Astrocyte (in vitro differentiated cells and primary cell): ENCODE results near the gene HTR4. TPM values are rescaled to one million over a fixed set of nuclear protein-coding genes. Genes with fewer than 3 reads are reported as not detected.

Experiments
- DNase-seq: peaks from one replicate; pipeline ENCODE4 v3.0.0-alpha.2; 2010; ENCODE audit warnings: low read depth
- FAIRE-seq: peaks from 2 replicates; lab custom pipeline; 2011; peaks lifted over from hg19 to GRCh38; lab: Jason Lieb, UNC
- H2AFZ ChIP-seq: 2 replicates; pipeline ENCODE4 v1.6.0; 2012; ENCODE audit warnings: low read depth, low read length, inconsistent platforms
- H3K27ac ChIP-seq: 2 replicates; pipeline ENCODE4 v1.5.1; 2011; ENCODE audit warnings: low read depth, low read length, inconsistent platforms
- H3K27me3 ChIP-seq: 2 replicates; pipeline ENCODE4 v1.6.0; 2011; ENCODE audit warnings: low read length, inconsistent platforms; ENCODE audit not compliant: insufficient read depth
- H3K36me3 ChIP-seq: 2 replicates; pipeline ENCODE4 v1.5.1; 2011; ENCODE audit warnings: low read length, inconsistent platforms; ENCODE audit not compliant: insufficient read depth
- H3K4me1 ChIP-seq: 2 replicates; pipeline ENCODE4 v1.5.1; 2011; ENCODE audit warnings: low read length, inconsistent platforms; ENCODE audit not compliant: insufficient read depth
- H3K4me2 ChIP-seq: 2 replicates; pipeline ENCODE4 v1.6.0; 2012; ENCODE audit warnings: low read length, inconsistent platforms
- H3K4me3 ChIP-seq: 2 replicates; pipeline ENCODE4 v1.5.1; 2011; ENCODE audit warnings: low read depth, mild to moderate bottlenecking, low read length, inconsistent platforms; ENCODE audit not compliant: insufficient read depth
- H3K79me2 ChIP-seq: 2 replicates; pipeline ENCODE4 v1.6.0; 2012; ENCODE audit warnings: mild to moderate bottlenecking, low read length, inconsistent platforms; ENCODE audit not compliant: insufficient read depth
- H3K9ac ChIP-seq: 2 replicates; pipeline ENCODE4 v1.6.0; 2012; ENCODE audit warnings: mild to moderate bottlenecking, low read length, inconsistent platforms
- H3K9me3 ChIP-seq: 2 replicates; pipeline ENCODE4 v1.5.1; 2012; ENCODE audit warnings: low read depth, mild to moderate bottlenecking, low read length, inconsistent platforms; ENCODE audit not compliant: insufficient read depth
- H4K20me1 ChIP-seq: 2 replicates; pipeline ENCODE4 v1.6.0; 2012; ENCODE audit warnings: low read length, inconsistent platforms; ENCODE audit not compliant: insufficient read depth
- H3K27ac Mint-ChIP-seq: one replicate; pipeline ENCODE4 v1.8.0; 2021; ENCODE audit warnings: mild to moderate bottlenecking, mixed read lengths; ENCODE audit not compliant: unreplicated experiment
- H3K27me3 Mint-ChIP-seq: one replicate; pipeline ENCODE4 v1.8.0; 2021; ENCODE audit warnings: low read depth, mixed read lengths; ENCODE audit not compliant: unreplicated experiment
- H3K36me3 Mint-ChIP-seq: one replicate; pipeline ENCODE4 v1.8.0; 2021; ENCODE audit warnings: low read depth, mixed read lengths; ENCODE audit not compliant: unreplicated experiment
- H3K4me1 Mint-ChIP-seq: one replicate; pipeline ENCODE4 v1.8.0; 2021; ENCODE audit warnings: low read depth, mixed read lengths; ENCODE audit not compliant: unreplicated experiment
- H3K4me3 Mint-ChIP-seq: one replicate; pipeline ENCODE4 v1.8.0; 2021; ENCODE audit warnings: mild to moderate bottlenecking, moderate library complexity, mixed read lengths; ENCODE audit not compliant: unreplicated experiment
- H3K9me3 Mint-ChIP-seq: one replicate; pipeline ENCODE4 v1.8.0; 2021; ENCODE audit warnings: mild to moderate bottlenecking, mixed read lengths; ENCODE audit not compliant: unreplicated experiment
- EZH2 ChIP-seq: IDR thresholded peaks from 2 replicates; pipeline ENCODE4 v1.6.1; 2012; ENCODE audit warnings: mild to moderate bottlenecking, low read length, inconsistent platforms; ENCODE audit not compliant: insufficient read depth
- total RNA-seq: library from RNA; stranded (reverse); gene quantifications from 2 replicates; pipeline ENCODE4 v1.2.1, GENCODE V29; 2021
- TF ChIP-seq, protein P1 (sequence below): IDR thresholded peaks from 2 replicates; pipeline ENCODE4 v1.5.1; 2011; ENCODE audit warnings: low read depth, mild to moderate bottlenecking, inconsistent platforms, low read length, moderate library complexity; ENCODE audit not compliant: insufficient read depth

Gene HTR4
- total RNA-seq, 1 donor from 2014 or later, result not detected

DNA sequence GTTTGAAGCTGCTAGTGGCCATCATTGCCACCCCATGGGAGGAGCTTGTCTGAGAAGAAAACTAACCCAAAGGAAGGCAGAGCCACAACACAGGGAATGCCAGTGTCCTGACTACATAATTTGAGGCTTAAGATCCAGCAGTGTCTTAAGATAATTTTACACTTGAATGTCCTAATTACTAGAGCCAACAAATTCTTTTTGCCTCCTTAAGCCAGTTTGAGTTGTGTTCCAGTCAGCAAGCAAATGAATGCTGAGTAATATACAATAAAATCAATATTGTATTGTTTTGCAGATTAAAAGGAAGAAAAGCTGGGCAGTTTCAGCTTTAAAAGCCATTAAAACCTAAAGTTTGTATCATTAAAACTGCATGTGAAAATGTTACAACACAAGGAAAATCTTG is 13.9 kb downstream of the HTR4 start:
- Mint-ChIP-seq H3K27me3 (no peaks in the 10 kb centered on the region), H3K4me1 (no peaks in the 10 kb centered on the region), H3K9me3 (no peaks in the 10 kb centered on the region), H3K27ac (no peak overlapping the region), H3K4me3 (no peak overlapping the region), H3K36me3 (no peaks in the 10 kb centered on the region)
- Histone ChIP-seq H3K27ac (no peak overlapping the region), H3K4me3 (no peak overlapping the region), H3K9me3 (no peaks in the 10 kb centered on the region), H3K4me1 (no peaks in the 10 kb centered on the region), H3K9ac (no peak overlapping the region), H3K27me3 (peaks cover 5% of the 10 kb centered on the region), H3K4me2 (no peak overlapping the region), H3K36me3 (no peaks in the 10 kb centered on the region), H3K79me2 (no peaks in the 10 kb centered on the region), H4K20me1 (no peaks in the 10 kb centered on the region), H2AFZ (no peak overlapping the region)
- FAIRE-seq, result no peak
- TF ChIP-seq, protein P1, sequence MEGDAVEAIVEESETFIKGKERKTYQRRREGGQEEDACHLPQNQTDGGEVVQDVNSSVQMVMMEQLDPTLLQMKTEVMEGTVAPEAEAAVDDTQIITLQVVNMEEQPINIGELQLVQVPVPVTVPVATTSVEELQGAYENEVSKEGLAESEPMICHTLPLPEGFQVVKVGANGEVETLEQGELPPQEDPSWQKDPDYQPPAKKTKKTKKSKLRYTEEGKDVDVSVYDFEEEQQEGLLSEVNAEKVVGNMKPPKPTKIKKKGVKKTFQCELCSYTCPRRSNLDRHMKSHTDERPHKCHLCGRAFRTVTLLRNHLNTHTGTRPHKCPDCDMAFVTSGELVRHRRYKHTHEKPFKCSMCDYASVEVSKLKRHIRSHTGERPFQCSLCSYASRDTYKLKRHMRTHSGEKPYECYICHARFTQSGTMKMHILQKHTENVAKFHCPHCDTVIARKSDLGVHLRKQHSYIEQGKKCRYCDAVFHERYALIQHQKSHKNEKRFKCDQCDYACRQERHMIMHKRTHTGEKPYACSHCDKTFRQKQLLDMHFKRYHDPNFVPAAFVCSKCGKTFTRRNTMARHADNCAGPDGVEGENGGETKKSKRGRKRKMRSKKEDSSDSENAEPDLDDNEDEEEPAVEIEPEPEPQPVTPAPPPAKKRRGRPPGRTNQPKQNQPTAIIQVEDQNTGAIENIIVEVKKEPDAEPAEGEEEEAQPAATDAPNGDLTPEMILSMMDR, result no peak
- TF ChIP-seq EZH2, result no peak
- DNase-seq, result no peak

DNA sequence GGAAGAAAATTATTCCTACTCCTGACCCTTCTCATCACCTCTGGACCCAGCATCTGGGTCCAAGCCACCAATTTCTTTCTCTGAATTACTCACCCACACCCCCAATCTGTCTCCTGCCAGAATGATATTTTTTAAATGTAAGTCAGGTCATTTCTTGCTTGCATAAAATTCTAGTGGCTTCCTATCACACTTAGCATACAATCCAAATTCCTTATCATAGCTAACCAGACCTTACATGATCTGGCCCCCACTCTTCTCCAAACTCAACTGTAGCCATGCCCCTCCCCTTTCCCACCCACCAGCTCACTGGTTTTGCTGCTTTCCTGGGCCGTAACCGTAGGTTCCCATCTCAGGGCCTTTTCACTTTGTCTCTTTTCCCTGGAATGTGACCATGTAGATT is 15.2 kb downstream of the HTR4 start:
- Mint-ChIP-seq H3K9me3 (no peaks in the 10 kb centered on the region), H3K36me3 (no peaks in the 10 kb centered on the region), H3K27ac (no peak overlapping the region), H3K4me1 (peaks cover 10% of the 10 kb centered on the region), H3K27me3 (no peaks in the 10 kb centered on the region), H3K4me3 (no peak overlapping the region)
- DNase-seq (no peak), FAIRE-seq (no peak)
- Histone ChIP-seq H3K9ac (no peak overlapping the region), H3K4me2 (no peak overlapping the region), H3K27me3 (peaks cover 5% of the 10 kb centered on the region), H3K36me3 (no peaks in the 10 kb centered on the region), H4K20me1 (no peaks in the 10 kb centered on the region), H3K4me3 (no peak overlapping the region), H3K79me2 (no peaks in the 10 kb centered on the region), H3K4me1 (no peaks in the 10 kb centered on the region), H2AFZ (no peak overlapping the region), H3K27ac (no peak overlapping the region), H3K9me3 (no peaks in the 10 kb centered on the region)
- TF ChIP-seq, protein P1, result no peak
- TF ChIP-seq EZH2, result no peak

DNA sequence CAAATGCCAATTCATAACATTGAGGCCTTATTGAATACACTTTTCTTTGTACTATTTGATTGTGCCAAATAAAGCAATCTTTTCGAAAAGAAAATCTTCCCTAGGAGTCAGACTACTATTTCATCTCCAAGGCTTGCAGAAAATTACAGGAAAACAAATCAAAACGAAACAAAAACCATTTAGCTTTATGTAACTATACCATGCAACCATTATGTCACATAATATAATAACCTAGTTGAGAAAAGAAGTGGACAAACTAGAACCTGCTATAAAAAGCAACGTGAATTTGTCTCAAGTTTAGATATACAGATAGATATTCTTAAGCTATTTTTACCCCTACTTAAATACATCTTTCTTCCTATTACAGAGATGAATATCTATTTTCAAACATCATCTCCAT is 18.0 kb downstream of the HTR4 start:
- Mint-ChIP-seq H3K9me3 (no peaks in the 10 kb centered on the region), H3K27ac (no peak overlapping the region), H3K4me3 (no peak overlapping the region), H3K36me3 (no peaks in the 10 kb centered on the region), H3K27me3 (no peaks in the 10 kb centered on the region), H3K4me1 (peaks cover 22% of the 10 kb centered on the region)
- Histone ChIP-seq H3K4me1 (no peaks in the 10 kb centered on the region), H3K27me3 (no peaks in the 10 kb centered on the region), H3K79me2 (no peaks in the 10 kb centered on the region), H3K4me2 (no peak overlapping the region), H3K36me3 (no peaks in the 10 kb centered on the region), H3K9me3 (no peaks in the 10 kb centered on the region), H4K20me1 (no peaks in the 10 kb centered on the region), H3K9ac (no peak overlapping the region), H3K27ac (no peak overlapping the region), H3K4me3 (no peak overlapping the region), H2AFZ (no peak overlapping the region)
- TF ChIP-seq, protein P1, result no peak
- TF ChIP-seq EZH2, result no peak
- DNase-seq, result no peak
- FAIRE-seq, result no peak
